Mesendoderm (in vitro differentiated cells): Measurements from ENCODE around the gene PHF21A.

Source experiments
- DNase-seq: peaks from one replicate; pipeline ENCODE4 v3.0.0; 2013
- H2AK5ac ChIP-seq: 2 replicates; pipeline ENCODE4 v1.6.1; 2013; ENCODE audit warnings: low read length, inconsistent platforms
- H2BK120ac ChIP-seq: 2 replicates; pipeline ENCODE4 v1.6.1; 2013; ENCODE audit warnings: low read depth, mild to moderate bottlenecking, low read length, moderate library complexity, mixed read lengths
- H2BK15ac ChIP-seq: replicated peaks from 2 replicates; pipeline ENCODE4 v1.6.1; 2013; ENCODE audit warnings: low read depth, mild to moderate bottlenecking, moderate library complexity
- H2BK5ac ChIP-seq: 2 replicates; pipeline ENCODE4 v1.6.1; 2013; ENCODE audit warnings: low read length, inconsistent platforms
- H3K18ac ChIP-seq: 2 replicates; pipeline ENCODE4 v1.6.1; 2013; ENCODE audit warnings: mild to moderate bottlenecking, low read length, mixed read lengths
- H3K23ac ChIP-seq: one replicate; pipeline ENCODE4 v1.6.1; 2013; ENCODE audit warnings: low read length
- H3K27ac ChIP-seq: 2 replicates; pipeline ENCODE4 v1.5.1; 2013; ENCODE audit warnings: low read depth, mild to moderate bottlenecking, inconsistent platforms, low read length, moderate library complexity
- H3K27me3 ChIP-seq: 2 replicates; pipeline ENCODE4 v1.6.1; 2013; ENCODE audit warnings: low read length, control low read depth, mild to moderate bottlenecking, inconsistent platforms; ENCODE audit not compliant: insufficient read depth, poor library complexity
- H3K36me3 ChIP-seq: 2 replicates; pipeline ENCODE4 v1.6.1; 2013; ENCODE audit warnings: low read length, inconsistent platforms; ENCODE audit not compliant: control insufficient read depth, insufficient read depth
- H3K4ac ChIP-seq: one replicate; pipeline ENCODE4 v1.6.1; 2013; ENCODE audit warnings: low read depth, mild to moderate bottlenecking, low read length, moderate library complexity
- H3K4me1 ChIP-seq: 2 replicates; pipeline ENCODE4 v1.6.1; 2013; ENCODE audit warnings: low read depth, low read length, inconsistent platforms; ENCODE audit not compliant: control insufficient read depth
- H3K4me2 ChIP-seq: 2 replicates; pipeline ENCODE4 v1.6.1; 2013; ENCODE audit warnings: low read length
- H3K4me3 ChIP-seq: 2 replicates; pipeline ENCODE4 v1.5.1; 2013; ENCODE audit warnings: mild to moderate bottlenecking, low read length
- H3K56ac ChIP-seq: one replicate; pipeline ENCODE4 v1.6.1; 2013; ENCODE audit warnings: low read length
- H3K79me1 ChIP-seq: 2 replicates; pipeline ENCODE4 v1.6.1; 2013; ENCODE audit warnings: low read length, inconsistent platforms
- H3K79me2 ChIP-seq: 2 replicates; pipeline ENCODE4 v1.6.1; 2013; ENCODE audit warnings: mild to moderate bottlenecking, low read length; ENCODE audit not compliant: control insufficient read depth, insufficient read depth
- H3K9ac ChIP-seq: 2 replicates; pipeline ENCODE4 v1.6.1; 2013; ENCODE audit warnings: low read length, inconsistent platforms
- H4K5ac ChIP-seq: one replicate; pipeline ENCODE4 v1.6.1; 2013; ENCODE audit warnings: low read length
- H4K8ac ChIP-seq: one replicate; pipeline ENCODE4 v1.6.1; 2013; ENCODE audit warnings: low read depth, mild to moderate bottlenecking, control low read depth, low read length, moderate library complexity
- WGBS: extraction: QIAGEN DNeasy Blood & Tissue Kit; methylation state at CpG from one replicate; pipeline ENCODE4 v1.1.7; 2013; ENCODE audit warnings: low lambda C conversion rate, missing lambda C conversion rate; ENCODE audit not compliant: insufficient coverage; ENCODE audit errors: extremely low coverage; 5-methylcytosine and 5-hydroxymethylcytosine counted together

Gene PHF21A

DNA sequence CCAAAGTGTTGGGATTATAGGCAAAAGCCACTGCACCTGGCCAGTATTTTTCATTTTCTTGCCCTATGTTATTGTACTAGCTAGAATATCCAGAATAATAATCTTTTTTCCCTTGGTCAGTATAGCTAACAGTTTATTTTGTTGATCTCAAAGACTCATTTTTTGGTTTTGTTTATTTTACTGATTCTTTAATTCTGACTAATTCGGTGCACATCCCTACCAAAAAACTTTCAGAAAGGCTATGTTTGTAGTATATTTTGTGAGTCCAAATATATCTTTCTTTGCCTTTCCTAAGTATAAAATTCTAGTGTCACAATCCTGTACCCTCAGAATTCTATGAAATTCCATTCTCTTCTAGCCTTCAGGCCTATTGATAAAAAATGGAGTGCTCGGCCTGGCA is 84.3 kb downstream of the PHF21A start:
- Histone ChIP-seq H4K5ac (no peak overlapping the region), H2BK5ac (no peak overlapping the region), H2BK15ac (no peak overlapping the region), H3K27me3 (no peaks in the 10 kb centered on the region), H3K4me3 (no peak overlapping the region), H3K79me1 (no peaks in the 10 kb centered on the region), H3K9ac (no peak overlapping the region), H3K56ac (no peak overlapping the region), H3K4ac (no peak overlapping the region), H3K4me2 (no peak overlapping the region), H3K4me1 (no peaks in the 10 kb centered on the region), H3K23ac (no peak overlapping the region), H3K18ac (no peak overlapping the region), H2BK120ac (no peak overlapping the region), H3K27ac (no peak overlapping the region), H2AK5ac (no peak overlapping the region), H4K8ac (no peak overlapping the region), H3K79me2 (no peaks in the 10 kb centered on the region), H3K36me3 (no peaks in the 10 kb centered on the region)
- no peak for DNase-seq
- no CpG with 5 or more reads among the region's 2 CpGs for WGBS

DNA sequence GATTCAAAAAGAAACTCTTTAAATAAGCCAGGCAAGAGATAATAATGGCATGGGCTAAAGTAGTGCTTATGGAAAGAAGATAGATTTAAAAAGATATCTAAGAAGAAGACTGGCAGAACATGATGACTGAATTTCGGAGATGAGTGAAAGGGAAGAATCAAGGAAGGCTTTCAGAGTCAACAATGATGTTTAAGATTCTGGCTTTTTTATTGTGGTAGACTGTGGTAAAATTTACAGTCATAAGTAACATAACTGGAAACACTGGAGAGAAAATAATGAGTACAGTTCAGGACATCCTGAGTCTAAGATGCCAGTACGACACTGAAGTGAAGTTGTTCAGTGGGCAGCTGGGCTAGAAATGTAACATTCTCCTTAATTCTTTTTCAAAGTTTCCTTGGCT is 85.2 kb downstream of the PHF21A start:
- WGBS = no CpG with 5 or more reads among the region's 2 CpGs
- H4K8ac ChIP-seq = no peak overlapping the region
- no peak for DNase-seq

DNA sequence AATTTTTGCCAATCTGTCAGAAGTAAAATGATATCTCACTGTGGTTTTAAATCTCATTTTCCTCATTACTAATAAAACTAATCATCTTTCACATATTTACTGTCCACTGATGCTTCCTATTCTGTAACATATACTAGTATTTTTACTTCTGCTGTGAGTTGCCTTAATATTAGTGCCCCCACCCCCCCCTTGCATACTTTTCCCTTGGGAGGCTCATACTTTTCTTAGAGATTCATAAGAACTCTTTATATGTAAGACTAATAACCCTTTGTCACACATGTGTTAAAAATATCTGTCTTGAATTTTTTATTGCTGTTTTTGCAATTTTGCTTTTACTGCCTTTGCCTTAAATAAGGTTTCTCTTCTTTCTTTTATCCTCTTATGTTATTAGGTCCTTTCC is 87.2 kb downstream of the PHF21A start:
- Histone ChIP-seq H3K79me1 (no peaks in the 10 kb centered on the region), H3K9ac (no peak overlapping the region), H4K8ac (no peak overlapping the region), H3K79me2 (no peaks in the 10 kb centered on the region), H3K27ac (no peak overlapping the region), H3K4me1 (no peaks in the 10 kb centered on the region), H3K56ac (no peak overlapping the region), H3K23ac (no peak overlapping the region), H3K27me3 (no peaks in the 10 kb centered on the region), H2BK120ac (no peak overlapping the region), H3K18ac (no peak overlapping the region), H3K36me3 (no peaks in the 10 kb centered on the region), H3K4me2 (no peak overlapping the region), H3K4me3 (no peak overlapping the region), H2AK5ac (no peak overlapping the region), H3K4ac (no peak overlapping the region), H2BK15ac (no peak overlapping the region), H2BK5ac (no peak overlapping the region), H4K5ac (no peak overlapping the region)
- DNase-seq = no peak

More for the DNA sequence above, 85.2 kb downstream of the PHF21A start:
- Histone ChIP-seq H3K27ac (no peak overlapping the region), H3K79me1 (no peaks in the 10 kb centered on the region), H3K27me3 (no peaks in the 10 kb centered on the region), H3K36me3 (no peaks in the 10 kb centered on the region), H2AK5ac (no peak overlapping the region), H3K79me2 (no peaks in the 10 kb centered on the region), H3K18ac (no peak overlapping the region), H3K4me3 (no peak overlapping the region), H3K23ac (no peak overlapping the region), H3K9ac (no peak overlapping the region), H2BK120ac (no peak overlapping the region), H3K56ac (no peak overlapping the region), H3K4ac (no peak overlapping the region), H4K5ac (no peak overlapping the region), H3K4me2 (no peak overlapping the region), H3K4me1 (no peaks in the 10 kb centered on the region), H2BK15ac (no peak overlapping the region), H2BK5ac (no peak overlapping the region)

DNA sequence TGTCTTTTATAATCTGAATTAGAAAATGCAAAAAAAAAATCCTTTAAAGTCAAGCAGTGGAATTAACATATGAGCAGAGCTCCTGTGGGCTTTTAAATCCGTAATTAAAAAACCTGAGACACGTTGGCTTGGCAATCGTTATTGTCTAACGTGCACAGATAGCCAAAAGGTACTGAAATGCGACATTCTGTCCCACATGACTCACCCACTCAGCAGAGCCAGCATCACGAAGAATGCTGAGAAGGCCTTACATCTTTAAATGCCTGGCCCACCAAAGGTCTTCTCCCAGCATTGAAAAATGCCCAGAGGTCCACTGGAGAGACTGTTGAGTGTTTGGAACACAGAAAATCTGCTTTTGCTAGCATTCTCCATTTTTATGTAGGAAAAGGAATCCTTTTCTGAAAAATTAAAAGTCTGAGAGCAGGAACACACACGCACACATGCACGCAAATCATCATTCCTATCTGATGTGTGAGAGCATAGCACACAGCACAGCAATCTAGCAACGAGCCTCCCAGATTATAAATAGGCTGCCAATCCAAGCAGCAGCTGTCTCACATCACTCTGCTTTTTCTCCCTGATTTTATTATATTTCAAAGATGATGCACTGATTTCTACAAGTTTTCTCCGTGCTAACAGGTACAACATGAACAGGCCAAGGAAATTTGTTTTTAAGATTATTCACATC is 94.5 kb downstream of the PHF21A start:
- Histone ChIP-seq H3K4me3 (no peak overlapping the region), H3K4ac (no peak overlapping the region), H3K27ac (no peak overlapping the region), H3K9ac (no peak overlapping the region), H2BK15ac (no peak overlapping the region), H3K79me2 (no peaks in the 10 kb centered on the region), H2AK5ac (no peak overlapping the region), H3K4me1 (no peaks in the 10 kb centered on the region), H3K18ac (no peak overlapping the region), H3K27me3 (no peaks in the 10 kb centered on the region), H2BK120ac (no peak overlapping the region), H3K56ac (no peak overlapping the region), H4K5ac (no peak overlapping the region), H3K4me2 (no peak overlapping the region), H3K36me3 (no peaks in the 10 kb centered on the region), H3K23ac (no peak overlapping the region), H4K8ac (no peak overlapping the region), H3K79me1 (no peaks in the 10 kb centered on the region), H2BK5ac (no peak overlapping the region)
- WGBS = no CpG with 5 or more reads among the region's 10 CpGs
- DNase-seq = no peak

DNA sequence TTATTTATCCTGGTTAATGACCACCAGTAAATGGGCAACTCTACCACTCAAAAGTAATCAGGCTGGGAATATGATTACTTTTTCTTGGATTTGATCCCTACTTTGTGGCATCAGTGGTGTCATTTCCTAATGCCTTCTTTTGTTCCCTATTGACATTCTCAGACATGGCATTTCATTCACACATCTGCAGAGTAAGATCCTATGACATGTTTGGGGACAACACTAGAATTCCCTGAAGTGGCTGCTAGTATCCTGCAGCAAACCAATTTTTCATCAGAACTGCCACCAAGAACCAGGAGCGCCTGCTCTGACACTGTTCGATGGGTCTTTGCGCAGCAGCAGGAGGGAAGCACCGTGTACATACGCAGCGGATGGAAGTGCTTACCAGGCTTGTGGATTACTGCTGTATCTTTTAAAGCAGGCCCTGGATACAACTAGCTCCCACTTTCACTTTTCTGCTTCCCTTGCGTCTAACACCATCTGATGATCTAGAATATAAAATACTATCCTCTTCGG is 101.1 kb downstream of the PHF21A start:
- H3K4ac ChIP-seq = no peak overlapping the region
- H3K4me2 ChIP-seq = no peak overlapping the region
- H2BK120ac ChIP-seq = no peak overlapping the region
- no peaks in the 10 kb centered on the region for H3K79me2 ChIP-seq
- H3K27ac ChIP-seq = no peak overlapping the region
- no peak overlapping the region for H3K4me3 ChIP-seq
- WGBS = no CpG with 5 or more reads among the region's 8 CpGs
- no peak overlapping the region for H3K56ac ChIP-seq
- no peak overlapping the region for H4K8ac ChIP-seq
- no peak for DNase-seq
- H3K23ac ChIP-seq = no peak overlapping the region
- no peak overlapping the region for H2BK15ac ChIP-seq
- no peak overlapping the region for H2AK5ac ChIP-seq
- no peak overlapping the region for H2BK5ac ChIP-seq
- no peak overlapping the region for H4K5ac ChIP-seq
- no peaks in the 10 kb centered on the region for H3K27me3 ChIP-seq
- no peaks in the 10 kb centered on the region for H3K4me1 ChIP-seq
- H3K9ac ChIP-seq = no peak overlapping the region
- no peak overlapping the region for H3K18ac ChIP-seq
- H3K79me1 ChIP-seq = no peaks in the 10 kb centered on the region
- no peaks in the 10 kb centered on the region for H3K36me3 ChIP-seq

DNA sequence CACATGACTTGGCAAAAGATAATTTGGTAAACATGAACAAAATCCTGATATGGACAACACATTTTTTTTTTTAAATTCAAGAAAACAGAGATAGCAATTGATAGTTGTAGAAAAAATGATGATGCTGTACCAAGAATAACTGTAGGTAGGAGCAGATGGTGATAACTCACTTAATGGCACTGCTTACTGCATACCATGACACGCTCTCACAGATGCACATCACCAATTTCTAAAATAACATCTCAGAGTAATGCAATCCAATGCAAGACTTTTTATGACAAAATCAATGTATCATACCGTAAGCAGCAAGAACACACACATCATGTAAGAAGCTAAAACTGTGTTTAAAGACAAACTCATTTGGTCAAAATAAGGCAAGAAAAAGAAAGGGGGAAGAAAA is 102.6 kb downstream of the PHF21A start:
- H3K27ac ChIP-seq = no peak overlapping the region
- H3K23ac ChIP-seq = no peak overlapping the region
- DNase-seq = no peak
- H3K4me3 ChIP-seq = no peak overlapping the region
- no peaks in the 10 kb centered on the region for H3K4me1 ChIP-seq
- H3K9ac ChIP-seq = no peak overlapping the region
- H2BK5ac ChIP-seq = no peak overlapping the region
- no peak overlapping the region for H4K8ac ChIP-seq
- no peak overlapping the region for H2BK15ac ChIP-seq
- WGBS = no CpG with 5 or more reads among the region's 2 CpGs
- H3K36me3 ChIP-seq = no peaks in the 10 kb centered on the region
- no peak overlapping the region for H3K18ac ChIP-seq
- no peak overlapping the region for H2AK5ac ChIP-seq
- no peak overlapping the region for H3K56ac ChIP-seq
- H3K27me3 ChIP-seq = no peaks in the 10 kb centered on the region
- H3K4ac ChIP-seq = no peak overlapping the region
- no peak overlapping the region for H3K4me2 ChIP-seq
- H3K79me2 ChIP-seq = no peaks in the 10 kb centered on the region
- no peak overlapping the region for H4K5ac ChIP-seq
- H3K79me1 ChIP-seq = no peaks in the 10 kb centered on the region
- no peak overlapping the region for H2BK120ac ChIP-seq
